WI38 (cell line): Measurements from ENCODE around the gene TMEM72.

ENCODE experiments used
- H3K4me3 ChIP-seq: 2 replicates; pipeline ENCODE4 v1.5.1; 2011; ENCODE audit warnings: low read depth, mild to moderate bottlenecking, control low read depth, low read length
- CTCF ChIP-seq: IDR thresholded peaks from 2 replicates; pipeline ENCODE4 v1.5.1; 2012; ENCODE audit warnings: low read depth, mild to moderate bottlenecking, control low read depth, low read length

Gene TMEM72

GRCh38 chr10:44944354-44944753 lies 33.2 kb downstream of the TMEM72 start:
- no peak for TF ChIP-seq CTCF

GRCh38 chr10:44946205-44946604 lies 35.1 kb downstream of the TMEM72 start:
- no peak for TF ChIP-seq CTCF
- no peak overlapping the region for H3K4me3 ChIP-seq

More at GRCh38 chr10:44944354-44944753, 33.2 kb downstream of the TMEM72 start:
- no peak overlapping the region for H3K4me3 ChIP-seq

GRCh38 chr10:44947371-44948152 lies 36.4 kb downstream of the TMEM72 start:
- TF ChIP-seq CTCF, result no peak
- no peak overlapping the region for H3K4me3 ChIP-seq

GRCh38 chr10:44948642-44949041 lies 37.5 kb downstream of the TMEM72 start:
- no peak overlapping the region for H3K4me3 ChIP-seq
- TF ChIP-seq CTCF, result no peak

- no peak for TF ChIP-seq CTCF
- H3K4me3 ChIP-seq, result no peak overlapping the region
These were observed 38.1 kb downstream of the TMEM72 start for GRCh38 chr10:44949127-44949802.

GRCh38 chr10:44949915-44950314 lies 38.8 kb downstream of the TMEM72 start:
- TF ChIP-seq CTCF, result no peak
- H3K4me3 ChIP-seq, result no peak overlapping the region
